NB4 (cell line): ENCODE measurements around the gene COL4A1.

Experiments
- DNase-seq: peaks from one replicate; pipeline ENCODE4 v3.0.0; 2010; ENCODE audit warnings: low read depth
- H3K4me3 ChIP-seq: one replicate; pipeline ENCODE4 v1.5.1; 2011; ENCODE audit warnings: mild to moderate bottlenecking, low read depth, low read length, moderate library complexity
- CTCF ChIP-seq: IDR thresholded peaks from one replicate; pipeline ENCODE4 v1.5.1; 2012; ENCODE audit warnings: low read depth, low read length
- MAX ChIP-seq: IDR thresholded peaks from 2 replicates; pipeline ENCODE4 v1.6.1; 2011; ENCODE audit warnings: low read depth, low read length
- MYC ChIP-seq: IDR thresholded peaks from 2 replicates; pipeline ENCODE4 v1.6.1; 2011; ENCODE audit warnings: low read depth, low read length
- POLR2A ChIP-seq: IDR thresholded peaks from 2 replicates; pipeline ENCODE4 v1.6.1; 2011; ENCODE audit warnings: mild to moderate bottlenecking; ENCODE audit not compliant: insufficient read length; ENCODE audit errors: extremely low read depth

The COL4A1 gene

GRCh38 chr13:110352735-110353134 lies 45.8 kb upstream of the COL4A1 start:
- no peak for DNase-seq
- TF ChIP-seq CTCF (peak; percentile 59), POLR2A (no peak), MAX (no peak)
- H3K4me3 ChIP-seq: no peak overlapping the region

GRCh38 chr13:110351636-110352420 lies 44.9 kb upstream of the COL4A1 start:
- H3K4me3 ChIP-seq: no peak overlapping the region
- no peak for DNase-seq
- TF ChIP-seq MAX (no peak), CTCF (no peak), MYC (no peak), POLR2A (no peak)

GRCh38 chr13:110350509-110350908 lies 43.6 kb upstream of the COL4A1 start:
- TF ChIP-seq CTCF (no peak), MYC (no peak), MAX (no peak), POLR2A (no peak)
- DNase-seq: no peak
- no peak overlapping the region for H3K4me3 ChIP-seq

GRCh38 chr13:110350049-110350448 lies 43.1 kb upstream of the COL4A1 start:
- TF ChIP-seq POLR2A (no peak), MYC (no peak), CTCF (no peak), MAX (no peak)
- no peak overlapping the region for H3K4me3 ChIP-seq
- no peak for DNase-seq

GRCh38 chr13:110349239-110349638 lies 42.3 kb upstream of the COL4A1 start:
- TF ChIP-seq MYC (no peak), POLR2A (no peak), CTCF (no peak), MAX (no peak)
- H3K4me3 ChIP-seq: no peak overlapping the region
- no peak for DNase-seq
